Neural cell (in vitro differentiated cells): Measurements from ENCODE around the gene KCND2.

ENCODE experiments used
- EZH2 ChIP-seq: fragments of 200-600, 300-800 bp; shearing (Covaris generic), sonication (generic); IDR thresholded peaks from 2 replicates; pipeline ENCODE4 v1.6.1; 2014; ENCODE audit warnings: antibody characterized with exemption, low read length, borderline replicate concordance, mild to moderate bottlenecking; ENCODE audit not compliant: insufficient read depth, poor library complexity, severe bottlenecking
- POLR2AphosphoS5 ChIP-seq: IDR thresholded peaks from 2 replicates; pipeline ENCODE4 v1.6.1; 2012
- TAF1 ChIP-seq: IDR thresholded peaks from 2 replicates; pipeline ENCODE4 v1.6.1; 2012; ENCODE audit warnings: low read depth
- TF ChIP-seq, protein P1 (sequence below): fragments of 450-650 bp; IDR thresholded peaks from 2 replicates; pipeline ENCODE4 v1.5.1; 2014; ENCODE audit warnings: antibody characterized with exemption, mild to moderate bottlenecking, moderate library complexity; ENCODE audit not compliant: poor library complexity, severe bottlenecking

DNA sequence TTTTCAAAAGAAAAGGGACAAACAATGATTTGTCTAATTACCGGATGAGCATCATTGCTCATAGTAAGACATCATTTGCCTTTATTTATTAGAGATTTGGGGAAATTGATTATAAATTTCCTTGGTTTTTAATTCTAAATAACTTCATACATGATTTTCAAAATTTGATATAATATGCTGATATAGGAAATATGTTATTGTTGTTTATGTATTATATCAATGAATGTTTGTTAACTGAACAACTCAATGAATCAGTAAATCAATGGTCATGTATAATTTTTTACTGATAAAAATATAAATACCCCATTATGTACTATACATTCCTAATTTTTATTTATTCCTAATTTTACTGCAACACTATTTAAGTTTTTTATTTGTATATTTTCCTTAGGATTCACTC, 327.6 kb downstream of the KCND2 start:
- TF ChIP-seq, protein P1, sequence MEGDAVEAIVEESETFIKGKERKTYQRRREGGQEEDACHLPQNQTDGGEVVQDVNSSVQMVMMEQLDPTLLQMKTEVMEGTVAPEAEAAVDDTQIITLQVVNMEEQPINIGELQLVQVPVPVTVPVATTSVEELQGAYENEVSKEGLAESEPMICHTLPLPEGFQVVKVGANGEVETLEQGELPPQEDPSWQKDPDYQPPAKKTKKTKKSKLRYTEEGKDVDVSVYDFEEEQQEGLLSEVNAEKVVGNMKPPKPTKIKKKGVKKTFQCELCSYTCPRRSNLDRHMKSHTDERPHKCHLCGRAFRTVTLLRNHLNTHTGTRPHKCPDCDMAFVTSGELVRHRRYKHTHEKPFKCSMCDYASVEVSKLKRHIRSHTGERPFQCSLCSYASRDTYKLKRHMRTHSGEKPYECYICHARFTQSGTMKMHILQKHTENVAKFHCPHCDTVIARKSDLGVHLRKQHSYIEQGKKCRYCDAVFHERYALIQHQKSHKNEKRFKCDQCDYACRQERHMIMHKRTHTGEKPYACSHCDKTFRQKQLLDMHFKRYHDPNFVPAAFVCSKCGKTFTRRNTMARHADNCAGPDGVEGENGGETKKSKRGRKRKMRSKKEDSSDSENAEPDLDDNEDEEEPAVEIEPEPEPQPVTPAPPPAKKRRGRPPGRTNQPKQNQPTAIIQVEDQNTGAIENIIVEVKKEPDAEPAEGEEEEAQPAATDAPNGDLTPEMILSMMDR: no peak
- no peak for TF ChIP-seq EZH2
- no peak for TF ChIP-seq POLR2AphosphoS5
- no peak for TF ChIP-seq TAF1
